Right lobe of liver (tissue), 6 donors: ENCODE data around the gene AP5S1. TPM values are rescaled to one million over a fixed set of nuclear protein-coding genes. Genes with fewer than 3 reads are reported as not detected.

Experiments used
- ATAC-seq, 4 donors: fragments of 200-7000 bp; cut with Tn5 transposase; one replicate each; pipeline ENCODE4 v1.9.1; 2020; ENCODE audit warnings: mild to moderate bottlenecking in 4 of 4, moderate library complexity in 4 of 4
- DNase-seq, 3 donors: peaks; one replicate each; pipeline ENCODE4 v3.0.0-alpha.2; 2020
- H3K27ac ChIP-seq, 3 donors: fragments of 200-600 bp; one replicate each; pipeline ENCODE4 v1.8.0; 2022
- H3K27me3 ChIP-seq, 2 donors: fragments of 200-600 bp; one replicate each; pipeline ENCODE4 v1.8.0; 2022
- H3K36me3 ChIP-seq, 4 donors: fragments of 200-600 bp; sonication (generic) in 1 of 4; one replicate each; pipeline versions ENCODE4 v1.5.1 to v1.8.0; 2017 to 2022; ENCODE audit warnings: control low read depth in 1 of 4
- H3K4me1 ChIP-seq, 4 donors: fragments of 200-600 bp; sonication (generic) in 1 of 4; one replicate each; pipeline versions ENCODE4 v1.5.1 to v1.8.0; 2017 to 2022; ENCODE audit warnings: control low read depth in 1 of 4
- H3K4me3 ChIP-seq, 3 donors: fragments of 200-600 bp; one replicate each; pipeline ENCODE4 v1.8.0; 2022
- H3K9me3 ChIP-seq, 4 donors: fragments of 200-600 bp; sonication (generic) in 1 of 4; one replicate each; pipeline versions ENCODE4 v1.5.1 to v1.8.0; 2017 to 2022; ENCODE audit warnings: control low read depth in 1 of 4
- POLR2A ChIP-seq: fragments of 450-650 bp; IDR thresholded peaks from one replicate; pipeline ENCODE4 v1.6.1; 2017; ENCODE audit warnings: antibody characterized with exemption, mild to moderate bottlenecking
- WGBS: methylation state at CpG from one replicate; pipeline ENCODE4 v1.1.6; 2018; ENCODE audit warnings: low coverage, low lambda C conversion rate; ENCODE audit not compliant: insufficient coverage; ENCODE audit errors: missing lambda C conversion rate; 5-methylcytosine and 5-hydroxymethylcytosine counted together
- intact Hi-C, 2 donors: fragments of 100-400 bp; cut with DNase I; formaldehyde crosslinking; loops; one replicate each; pipeline versions ENCODE4 v1.11.2 to v1.14.1; 2022
- total RNA-seq, 6 experiments: library from RNA; depleted of rRNA in 2 of 6; stranded (reverse); fragments of >200 nt in 2 of 6; fragmentation: NEBNext Ultra II Directional in 3 of 6; extraction: Animal tissue kit (Norgen Biotek cat#: 25700) in 3 of 6; gene quantifications; one replicate each; pipeline versions ENCODE4 v1.1.0 to v1.2.4, GENCODE V29; 2016 to 2023
- TF ChIP-seq, protein P1 (sequence below), 4 donors: fragments of 200-600 bp in 3 of 4; fragments of 450-650 bp in 1 of 4; IDR thresholded peaks; one replicate each; pipeline versions ENCODE4 v1.5.1 to v1.8.0; 2016 to 2022; ENCODE audit warnings: antibody characterized with exemption in 4 of 4, mild to moderate bottlenecking in 2 of 4
- donor health status: DM: no; HTN: yes; CAD: no.
- donor health status: DM: no; HTN: no; CAD: no.
- donor health status: DM: no; HTN: no; CAD: no.
- donor health status: DM: no; HTN: yes; CAD: no.
- donor health status: DM: no; HTN: yes; CAD: no.

AP5S1 gene
- total RNA-seq, 6 experiments from 2014 or later, result 7.7 to 16.1 (median 9.5) TPM

DNA sequence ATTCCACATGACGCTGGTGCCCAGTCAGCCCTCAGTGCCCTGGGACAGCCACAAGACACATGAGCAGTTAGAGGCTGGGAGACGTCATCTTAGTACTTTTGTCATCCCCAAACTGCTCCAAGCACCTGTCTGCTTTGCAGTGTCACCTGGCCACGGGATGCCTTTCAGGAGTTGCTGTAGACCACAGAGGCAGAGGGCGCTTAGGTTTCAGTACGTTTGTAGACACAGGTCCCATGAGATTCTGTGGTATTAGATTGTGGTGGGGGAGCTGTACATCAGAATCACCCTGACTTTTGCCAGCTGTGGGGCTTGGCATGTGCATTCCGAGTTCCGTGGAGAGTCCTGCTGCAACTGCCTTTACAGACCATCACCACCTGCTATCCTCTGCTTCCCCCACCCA lies 43.0 kb downstream of the AP5S1 start:
- no peak for TF ChIP-seq POLR2A
- TF ChIP-seq, protein P1, sequence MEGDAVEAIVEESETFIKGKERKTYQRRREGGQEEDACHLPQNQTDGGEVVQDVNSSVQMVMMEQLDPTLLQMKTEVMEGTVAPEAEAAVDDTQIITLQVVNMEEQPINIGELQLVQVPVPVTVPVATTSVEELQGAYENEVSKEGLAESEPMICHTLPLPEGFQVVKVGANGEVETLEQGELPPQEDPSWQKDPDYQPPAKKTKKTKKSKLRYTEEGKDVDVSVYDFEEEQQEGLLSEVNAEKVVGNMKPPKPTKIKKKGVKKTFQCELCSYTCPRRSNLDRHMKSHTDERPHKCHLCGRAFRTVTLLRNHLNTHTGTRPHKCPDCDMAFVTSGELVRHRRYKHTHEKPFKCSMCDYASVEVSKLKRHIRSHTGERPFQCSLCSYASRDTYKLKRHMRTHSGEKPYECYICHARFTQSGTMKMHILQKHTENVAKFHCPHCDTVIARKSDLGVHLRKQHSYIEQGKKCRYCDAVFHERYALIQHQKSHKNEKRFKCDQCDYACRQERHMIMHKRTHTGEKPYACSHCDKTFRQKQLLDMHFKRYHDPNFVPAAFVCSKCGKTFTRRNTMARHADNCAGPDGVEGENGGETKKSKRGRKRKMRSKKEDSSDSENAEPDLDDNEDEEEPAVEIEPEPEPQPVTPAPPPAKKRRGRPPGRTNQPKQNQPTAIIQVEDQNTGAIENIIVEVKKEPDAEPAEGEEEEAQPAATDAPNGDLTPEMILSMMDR (IDR thresholded peaks at IDR 0.05), result no peak
- Histone ChIP-seq H3K4me3 (no peak overlapping the region), H3K36me3 (peaks cover 9 to 83% (median 37%) of the 10 kb centered on the region in 4 donors), H3K27me3 (no peaks in the 10 kb centered on the region), H3K27ac (no peak overlapping the region), H3K9me3 (no peaks in the 10 kb centered on the region), H3K4me1 (no peaks in the 10 kb centered on the region)
- intact Hi-C loops, result no loop called here
- no peak for ATAC-seq
- no peak for DNase-seq
- WGBS, result 86% methylated on average over 6 of the region's 7 CpGs

DNA sequence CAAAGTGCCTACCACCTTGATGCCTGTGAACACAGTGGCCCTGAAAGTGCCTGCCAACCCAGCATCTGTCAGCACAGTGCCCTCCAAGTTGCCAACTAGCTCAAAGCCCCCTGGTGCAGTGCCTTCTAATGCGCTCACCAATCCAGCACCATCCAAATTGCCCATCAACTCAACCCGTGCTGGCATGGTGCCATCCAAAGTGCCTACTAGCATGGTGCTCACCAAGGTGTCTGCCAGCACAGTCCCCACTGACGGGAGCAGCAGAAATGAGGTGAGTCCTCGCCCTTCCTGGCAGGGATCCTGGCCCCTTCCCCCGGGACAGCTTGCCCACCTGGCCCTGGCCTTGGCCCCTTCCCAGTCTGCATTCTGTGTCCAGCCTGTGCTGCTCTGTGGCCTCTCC lies 44.2 kb downstream of the AP5S1 start:
- intact Hi-C loops, result no loop called here
- TF ChIP-seq, protein P1 (IDR thresholded peaks at IDR 0.05), result no peak
- no peak for TF ChIP-seq POLR2A
- H3K36me3 ChIP-seq, result peaks cover 9 to 74% (median 37%) of the 10 kb centered on the region in 4 donors
- DNase-seq (no peak), ATAC-seq (no peak)
- H3K4me3 ChIP-seq, result no peak overlapping the region
- H3K4me1 ChIP-seq, result no peaks in the 10 kb centered on the region
- H3K27me3 ChIP-seq, result no peaks in the 10 kb centered on the region
- H3K27ac ChIP-seq, result no peak overlapping the region
- no peaks in the 10 kb centered on the region for H3K9me3 ChIP-seq
- WGBS, result 90% methylated on average over 5 of the region's 5 CpGs

DNA sequence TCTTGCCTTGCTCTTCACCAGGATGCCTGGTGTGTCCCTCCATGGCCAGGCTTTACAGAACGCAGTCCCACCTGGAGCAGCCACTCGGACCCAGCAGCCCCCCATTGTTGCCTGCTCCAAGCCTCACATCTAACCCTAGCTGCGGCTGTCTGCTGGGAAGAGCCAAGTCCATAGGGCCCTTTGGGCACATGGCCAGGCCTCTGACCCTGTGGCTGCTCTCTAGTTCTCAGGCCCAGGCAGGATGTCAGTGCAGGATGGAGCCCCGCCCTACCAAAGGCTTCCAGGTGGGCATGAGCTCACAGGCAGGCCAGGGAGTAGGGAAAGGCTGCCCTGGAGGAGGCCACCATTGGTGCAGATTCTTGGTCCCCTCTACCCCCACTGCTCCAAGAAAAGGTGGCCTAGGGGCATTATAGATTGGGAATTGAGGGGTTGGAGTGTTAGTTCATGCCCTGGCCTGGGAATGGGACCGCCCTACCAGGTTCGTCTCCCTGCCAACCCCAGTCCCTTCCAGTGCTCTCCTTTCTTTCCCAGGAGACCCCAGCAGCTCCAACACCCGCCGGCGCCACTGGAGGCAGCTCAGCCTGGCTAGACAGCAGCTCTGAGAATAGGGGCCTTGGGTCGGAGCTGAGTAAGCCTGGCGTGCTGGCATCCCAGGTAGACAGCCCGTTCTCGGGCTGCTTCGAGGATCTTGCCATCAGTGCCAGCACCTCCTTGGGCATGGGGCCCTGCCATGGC lies 45.0 kb downstream of the AP5S1 start:
- Histone ChIP-seq H3K27me3 (no peaks in the 10 kb centered on the region), H3K4me3 (no peak overlapping the region), H3K36me3 (peaks cover 9 to 66% (median 37%) of the 10 kb centered on the region in 4 donors), H3K4me1 (no peaks in the 10 kb centered on the region), H3K9me3 (no peaks in the 10 kb centered on the region), H3K27ac (no peak overlapping the region)
- ATAC-seq (no peak), DNase-seq (no peak)
- WGBS, result no CpG with 5 or more reads among the region's 14 CpGs
- TF ChIP-seq, protein P1 (IDR thresholded peaks at IDR 0.05), result no peak
- no peak for TF ChIP-seq POLR2A
- intact Hi-C loops, result no loop called here

DNA sequence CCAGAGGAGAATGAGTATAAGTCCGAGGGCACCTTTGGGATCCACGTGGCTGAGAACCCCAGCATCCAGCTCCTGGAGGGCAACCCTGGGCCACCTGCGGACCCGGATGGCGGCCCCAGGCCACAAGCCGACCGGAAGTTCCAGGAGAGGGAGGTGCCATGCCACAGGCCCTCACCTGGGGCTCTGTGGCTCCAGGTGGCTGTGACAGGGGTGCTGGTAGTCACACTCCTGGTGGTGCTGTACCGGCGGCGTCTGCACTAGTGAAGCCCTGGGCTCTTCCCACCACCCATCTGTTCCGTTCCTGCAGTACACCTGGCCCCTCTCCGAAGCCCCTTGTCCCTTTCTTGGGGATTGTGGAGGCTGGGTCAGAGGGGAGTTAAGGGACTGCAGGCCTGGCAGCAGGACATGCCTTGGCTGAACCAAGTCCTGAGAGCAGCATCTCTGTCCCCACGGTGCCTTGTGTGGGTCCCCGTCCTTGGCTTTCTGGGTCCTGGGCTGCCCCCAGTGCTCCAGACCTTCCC lies 45.6 kb downstream of the AP5S1 start:
- Histone ChIP-seq H3K9me3 (no peaks in the 10 kb centered on the region), H3K4me1 (no peaks in the 10 kb centered on the region), H3K27ac (no peak overlapping the region), H3K4me3 (no peak overlapping the region), H3K27me3 (no peaks in the 10 kb centered on the region), H3K36me3 (peaks cover 9 to 62% (median 34%) of the 10 kb centered on the region in 4 donors)
- WGBS, result no CpG with 5 or more reads among the region's 14 CpGs
- DNase-seq, result no peak
- intact Hi-C loops, result no loop called here
- peak in 1 of 4 donors; percentile 4 for ATAC-seq
- no peak for TF ChIP-seq POLR2A
- TF ChIP-seq, protein P1 (IDR thresholded peaks at IDR 0.05), result no peak
